GM12891 (cell line): ENCODE results near the gene HUNK.

Experiments used
- POLR2A ChIP-seq: IDR thresholded peaks from 2 replicates; pipeline ENCODE4 v1.6.1; 2011; ENCODE audit warnings: low read depth, low read length, control low read depth
- POLR2AphosphoS5 ChIP-seq: IDR thresholded peaks from 2 replicates; pipeline ENCODE4 v1.6.1; 2011; ENCODE audit warnings: low read depth, low read length, control low read depth
- TAF1 ChIP-seq: IDR thresholded peaks from 2 replicates; pipeline ENCODE4 v1.6.1; 2011; ENCODE audit warnings: low read depth, low read length, control low read depth

DNA sequence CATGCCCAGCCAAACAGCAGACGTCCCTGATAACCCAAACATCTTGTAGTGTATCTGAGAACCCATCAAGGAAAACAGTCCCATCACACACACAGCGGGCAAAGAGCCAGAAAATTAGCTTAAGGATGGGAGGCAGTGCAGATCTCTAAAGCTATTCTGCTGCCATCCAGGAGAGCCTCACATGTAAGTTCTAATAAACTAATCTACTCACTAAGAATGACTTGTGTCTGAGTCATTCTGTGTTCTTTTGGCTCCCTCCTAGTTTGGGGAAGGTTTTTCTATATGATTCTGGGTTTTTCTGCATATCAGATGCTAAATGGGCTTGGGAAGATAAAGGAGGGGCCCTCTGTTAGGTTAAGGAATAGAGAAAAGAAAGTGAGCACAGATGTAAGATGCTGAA lies 162.8 kb downstream of the HUNK start:
- TF ChIP-seq POLR2AphosphoS5 (no peak), POLR2A (no peak), TAF1 (no peak)
